GM18907 (cell line): Measurements from ENCODE around the gene KRTAP20-2.

Source experiments
- ATAC-seq: cut with Tn5 transposase; IDR thresholded peaks from one replicate; pipeline ENCODE4 v1.9.1; 2021; ENCODE audit warnings: mild to moderate bottlenecking, moderate library complexity; ENCODE audit not compliant: unreplicated experiment

The KRTAP20-2 gene

GRCh38 chr21:30634906-30635305 lies at the start of gene KRTAP20-2:
Gene KRTAP20-2, plus strand, starts transcription at chr21:30635206. Its CDS starts 58 bp downstream, at chr21:30635264.
- no peak for ATAC-seq

- ATAC-seq, result no peak
These were observed 44.7 kb upstream of the KRTAP20-2 start, which contains the start of gene KRTAP22-2 for GRCh38 chr21:30590297-30590696. Gene KRTAP22-2, minus strand, starts transcription at chr21:30590397.

GRCh38 chr21:30592140-30592539 lies 42.9 kb upstream of the KRTAP20-2 start, which contains the start of gene KRTAP6-3:
Gene KRTAP6-3, plus strand, starts transcription at chr21:30592440. Its CDS starts 6 bp downstream, at chr21:30592446.
- ATAC-seq, result no peak

- ATAC-seq, result no peak
These were observed 36.2 kb upstream of the KRTAP20-2 start, which contains the start of gene KRTAP6-2 for GRCh38 chr21:30598802-30599201. Gene KRTAP6-2, minus strand, starts transcription at chr21:30598902. Its CDS starts 28 bp downstream, at chr21:30598874.

GRCh38 chr21:30600787-30601186 lies 34.2 kb upstream of the KRTAP20-2 start, which contains the start of gene KRTAP22-1:
Gene KRTAP22-1, plus strand, starts transcription at chr21:30601087.
- no peak for ATAC-seq

- ATAC-seq, result no peak
These were observed 29.0 kb upstream of the KRTAP20-2 start for GRCh38 chr21:30605968-30606367.

- ATAC-seq, result no peak
These were observed 22.9 kb upstream of the KRTAP20-2 start for GRCh38 chr21:30612132-30612531.

GRCh38 chr21:30613836-30614235 lies 21.2 kb upstream of the KRTAP20-2 start, which contains the start of gene KRTAP6-1:
Gene KRTAP6-1, minus strand, starts transcription at chr21:30613930. Its CDS starts 26 bp downstream, at chr21:30613904.
- ATAC-seq, result no peak

GRCh38 chr21:30615199-30615598 lies 19.8 kb upstream of the KRTAP20-2 start:
- ATAC-seq, result no peak

- ATAC-seq, result no peak
These were observed 18.9 kb upstream of the KRTAP20-2 start, which contains the start of gene KRTAP20-1 for GRCh38 chr21:30616125-30616524. Gene KRTAP20-1, plus strand, starts transcription at chr21:30616425. Its CDS starts 30 bp downstream, at chr21:30616455.

- no peak for ATAC-seq
These were observed 14.9 kb upstream of the KRTAP20-2 start for GRCh38 chr21:30620080-30620479.

- ATAC-seq, result no peak
These were observed 14.5 kb upstream of the KRTAP20-2 start, which contains the start of gene KRTAP20-4 for GRCh38 chr21:30620522-30620921. Gene KRTAP20-4, plus strand, starts transcription at chr21:30620627.

GRCh38 chr21:30623362-30623761 lies 11.6 kb upstream of the KRTAP20-2 start:
- no peak for ATAC-seq

- ATAC-seq, result no peak
These were observed 9.4 kb upstream of the KRTAP20-2 start for GRCh38 chr21:30625449-30626165.

GRCh38 chr21:30628109-30628508 lies 6.9 kb upstream of the KRTAP20-2 start:
- ATAC-seq, result no peak

GRCh38 chr21:30629200-30629599 lies 5.8 kb upstream of the KRTAP20-2 start:
- ATAC-seq, result no peak

GRCh38 chr21:30638686-30639085 lies 3.7 kb downstream of the KRTAP20-2 start:
- ATAC-seq, result no peak

GRCh38 chr21:30642564-30642963 lies 7.6 kb downstream of the KRTAP20-2 start, which contains the start of gene KRTAP20-3:
Gene KRTAP20-3, plus strand, starts transcription at chr21:30642864.
- ATAC-seq, result no peak

GRCh38 chr21:30646904-30647414 lies 12.0 kb downstream of the KRTAP20-2 start:
- ATAC-seq, result no peak

GRCh38 chr21:30652891-30653290 lies 17.9 kb downstream of the KRTAP20-2 start:
- ATAC-seq, result no peak

GRCh38 chr21:30668776-30669175 lies 33.8 kb downstream of the KRTAP20-2 start:
- no peak for ATAC-seq
